Lower leg skin (tissue), 4 donors: ENCODE results near the gene PRLR. TPM values are rescaled to one million over a fixed set of nuclear protein-coding genes. Genes with fewer than 3 reads are reported as not detected.

Experiments used
- DNase-seq, 2 donors: peaks; one replicate each; pipeline ENCODE4 v3.0.0-alpha.2; 2019; ENCODE audit warnings: low spot score in 2 of 2
- H3K4me3 ChIP-seq: fragments of 200-600 bp; sonication (generic); 2 replicates; pipeline ENCODE4 v1.5.1; 2017; ENCODE audit warnings: mild to moderate bottlenecking, low read depth; ENCODE audit not compliant: poor library complexity, severe bottlenecking
- CTCF ChIP-seq, 3 donors: fragments of 450-650 bp; IDR thresholded peaks; one replicate each; pipeline ENCODE4 v1.5.1; 2016; ENCODE audit warnings: antibody characterized with exemption in 3 of 3, mild to moderate bottlenecking in 3 of 3, moderate library complexity in 2 of 3
- POLR2A ChIP-seq, 2 donors: fragments of 450-650 bp; IDR thresholded peaks; one replicate each; pipeline ENCODE4 v1.6.1; 2016 to 2017; ENCODE audit warnings: antibody characterized with exemption in 2 of 2, mild to moderate bottlenecking in 1 of 2, moderate library complexity in 1 of 2
- WGBS, 2 donors: methylation state at CpG; one replicate each; pipeline ENCODE4 v1.1.5; 2018; 5-methylcytosine and 5-hydroxymethylcytosine counted together
- intact Hi-C: fragments of 100-400 bp; cut with DNase I; formaldehyde crosslinking; loops from one replicate; pipeline ENCODE4 v1.15.0; 2023; ENCODE audit warnings: low total_unique reads
- total RNA-seq, 4 donors: library from RNA; depleted of rRNA; stranded (reverse); fragments of >200 nt; gene quantifications; one replicate each; pipeline ENCODE4 v1.1.0, GENCODE V29; 2016

Gene PRLR
- total RNA-seq, 4 donors from 2014 or later: 6.1 to 11.4 (median 8.1) TPM

DNA sequence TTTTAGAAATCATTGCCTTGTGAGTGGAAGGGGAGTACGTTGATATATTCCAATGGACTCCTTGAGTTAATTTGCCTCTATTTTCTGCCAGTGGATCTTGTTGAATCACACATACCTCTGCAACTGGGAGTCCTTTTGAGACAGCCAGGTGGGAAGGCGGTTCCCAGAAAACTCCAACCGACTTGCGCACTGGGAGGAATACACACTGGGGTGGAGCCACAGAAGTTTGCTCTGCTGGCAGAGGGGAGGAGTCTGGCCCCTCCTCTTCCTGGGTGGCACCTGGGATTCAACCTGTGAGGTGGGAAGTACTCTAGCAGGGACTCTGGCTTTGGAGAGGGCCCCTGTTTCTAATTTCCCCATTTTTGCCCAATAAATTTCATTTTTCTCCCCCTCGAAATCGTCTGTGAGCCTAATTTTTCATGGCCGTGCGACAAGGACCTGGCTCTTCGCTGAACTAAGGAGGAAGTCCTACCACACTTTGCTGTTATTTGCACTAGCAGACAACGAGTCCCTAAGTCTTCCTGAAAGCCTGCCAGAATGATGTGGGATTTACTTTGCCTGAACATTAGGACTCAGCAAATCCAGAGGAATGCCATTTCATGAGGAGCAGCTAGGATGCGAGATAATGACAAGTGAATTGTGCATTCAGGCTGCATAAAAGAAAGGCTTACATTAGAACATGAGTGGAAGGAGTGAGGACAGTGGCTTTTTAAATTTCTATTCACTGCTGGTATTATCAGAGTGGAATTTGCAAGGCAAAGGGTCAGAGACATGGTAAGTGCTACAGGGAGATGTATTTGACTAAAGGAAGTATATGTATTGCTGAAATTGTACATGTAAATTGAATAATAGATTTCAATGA, 67.2 kb downstream of the PRLR start:
- WGBS, 2 donors: 83 to 84% methylated on average over 11 of the region's 11 CpGs
- no peak overlapping the region for H3K4me3 ChIP-seq
- intact Hi-C loops: no loop called here
- TF ChIP-seq POLR2A (IDR thresholded peaks at IDR 0.05) (no peak), CTCF (IDR thresholded peaks at IDR 0.05) (no peak)
- no peak for DNase-seq

- TF ChIP-seq POLR2A (IDR thresholded peaks at IDR 0.05): no peak
- TF ChIP-seq CTCF (IDR thresholded peaks at IDR 0.05): no peak
- 21 to 30% methylated on average over 7 of the region's 7 CpGs for WGBS, 2 donors
- DNase-seq: no peak
- intact Hi-C loops: no loop called here
- H3K4me3 ChIP-seq: no peak overlapping the region
These were observed 68.5 kb downstream of the PRLR start for GRCh38 chr5:35161652-35162273.

DNA sequence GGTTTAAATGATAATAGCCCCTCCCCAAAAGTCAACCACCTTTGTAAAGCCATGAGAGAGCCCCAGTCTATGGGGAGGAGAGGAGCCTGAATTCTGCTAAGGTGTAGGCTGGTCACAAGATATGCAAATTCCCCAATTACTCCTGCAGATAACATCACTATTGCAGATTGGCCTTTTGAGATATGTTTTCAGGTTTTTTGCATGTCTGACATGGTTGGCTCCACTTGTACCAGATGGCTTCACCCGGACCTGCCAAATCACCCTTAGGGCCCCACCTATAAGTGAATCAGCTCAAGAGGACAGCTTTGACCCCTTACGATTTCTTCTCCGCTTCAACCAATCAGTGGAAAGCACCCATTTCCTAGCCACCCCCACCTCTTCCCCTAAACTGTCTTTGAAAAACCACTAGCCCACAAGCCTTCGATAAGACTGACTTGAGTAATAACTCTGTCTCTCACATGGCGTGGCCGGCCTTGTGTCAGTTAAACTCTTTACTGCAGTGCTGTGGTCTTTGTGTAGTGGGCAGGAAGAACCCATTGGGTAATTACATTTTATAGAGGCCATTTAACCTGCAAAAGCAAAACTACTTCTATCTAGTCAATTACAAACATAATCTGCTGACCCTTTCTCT, 69.7 kb downstream of the PRLR start:
- 72 to 79% methylated on average over 6 of the region's 6 CpGs for WGBS, 2 donors
- no peak for TF ChIP-seq CTCF (IDR thresholded peaks at IDR 0.05)
- no peak for TF ChIP-seq POLR2A (IDR thresholded peaks at IDR 0.05)
- no peak for DNase-seq

DNA sequence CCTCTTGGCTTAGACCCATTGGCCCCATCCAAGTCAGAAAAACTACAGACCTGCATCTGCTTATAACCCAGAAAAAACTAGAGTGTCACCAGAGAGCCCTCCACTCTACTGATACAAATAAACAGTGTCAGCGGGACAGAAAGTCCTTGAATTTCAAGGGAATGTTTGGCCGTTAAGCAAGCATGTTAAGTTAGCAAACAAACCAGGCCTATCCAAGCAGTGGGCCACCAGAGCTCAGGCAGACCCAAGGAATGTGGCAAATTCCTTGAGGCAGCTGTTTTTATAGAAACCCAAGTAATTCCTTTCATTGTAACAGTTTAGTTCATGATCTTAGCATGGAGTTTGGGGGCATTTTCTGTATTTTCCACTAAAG, 70.9 kb downstream of the PRLR start:
- no peak overlapping the region for H3K4me3 ChIP-seq
- peak in 1 of 2 donors; percentile 35 for DNase-seq
- intact Hi-C loops: no loop called here
- 54 to 73% methylated on average over 2 of the region's 2 CpGs for WGBS, 2 donors
- TF ChIP-seq CTCF (IDR thresholded peaks at IDR 0.05) (no peak), POLR2A (IDR thresholded peaks at IDR 0.05) (no peak)

More for the DNA sequence above, 69.7 kb downstream of the PRLR start:
- H3K4me3 ChIP-seq: no peak overlapping the region
- intact Hi-C loops: no loop called here

DNA sequence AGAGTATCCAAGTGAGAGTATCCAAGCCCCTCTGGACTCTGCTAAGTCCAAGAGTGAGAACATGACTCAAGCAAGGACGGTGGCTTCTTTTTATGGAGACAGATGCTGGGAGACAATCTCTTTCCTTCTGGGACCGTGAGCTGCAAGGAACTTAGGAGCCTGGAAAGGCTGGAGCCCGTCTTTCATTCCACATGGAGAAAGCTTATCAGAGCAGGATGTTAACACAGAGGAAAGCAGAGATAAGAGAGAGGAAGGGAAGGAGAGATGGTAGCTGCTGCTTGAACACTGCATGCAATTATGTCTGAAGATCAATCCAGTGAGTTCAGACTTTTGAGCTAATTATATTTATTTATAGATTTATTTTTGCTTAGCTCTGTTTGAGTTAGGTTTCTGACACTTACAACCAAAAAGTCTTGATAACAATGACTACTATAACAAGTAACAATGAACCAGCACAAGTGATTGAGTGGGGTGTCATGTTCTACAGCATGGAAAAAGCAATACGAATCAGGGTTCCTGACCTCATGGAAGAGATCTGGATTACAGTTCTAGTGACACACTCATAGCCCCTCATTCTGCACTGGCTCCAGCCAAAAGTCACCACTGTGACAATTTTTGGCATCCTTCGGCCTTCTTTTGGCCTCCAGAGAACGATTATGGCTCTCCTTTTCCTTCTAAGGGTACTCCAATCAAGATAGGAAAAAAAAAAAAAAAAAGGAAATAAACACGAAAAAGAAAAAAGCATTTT, 71.5 kb downstream of the PRLR start:
- no peak for TF ChIP-seq POLR2A (IDR thresholded peaks at IDR 0.05)
- no peak for TF ChIP-seq CTCF (IDR thresholded peaks at IDR 0.05)
- 48 to 69% methylated on average over 7 of the region's 7 CpGs for WGBS, 2 donors
- H3K4me3 ChIP-seq: no peak overlapping the region
- intact Hi-C loops: no loop called here
- no peak for DNase-seq
